ENCODE results near the gene CAMSAP3. TPM values are rescaled to one million over a fixed set of nuclear protein-coding genes. Genes with fewer than 3 reads are reported as not detected.

Gene CAMSAP3
- total RNA-seq, 1 donor from 2014 or later: not detected

- Histone ChIP-seq H3K9me3 (ENCODE audit: control insufficient read depth in 3 of 3, low read length in 3 of 3) (no peaks in the 10 kb centered on the region), H3K36me3 (ENCODE audit: control insufficient read depth in 3 of 3, insufficient read depth in 3 of 3, low read length in 3 of 3) (peaks cover 40 to 53% (median 44%) of the 10 kb centered on the region in 3 donors), H3K27ac (ENCODE audit: low read depth, low read length) (no peak overlapping the region), H3K4me3 (ENCODE audit: low read length in 3 of 3) (no peak overlapping the region), H3K9ac (ENCODE audit: low read depth in 1 of 3, low read length in 3 of 3) (no peak overlapping the region), H3K27me3 (ENCODE audit: control insufficient read depth in 3 of 3, insufficient read depth in 3 of 3, low read length in 3 of 3) (no peaks in the 10 kb centered on the region), H3K4me1 (ENCODE audit: control insufficient read depth in 3 of 3, insufficient read depth in 3 of 3, low read length in 3 of 3) (peaks cover 10 to 15% (median 11%) of the 10 kb centered on the region in 3 donors)
Observed at GRCh38 chr19:7620442-7621412, 25.1 kb downstream of the CAMSAP3 start.

- H3K9me3 ChIP-seq (ENCODE audit: control insufficient read depth in 3 of 3, low read length in 3 of 3): no peaks in the 10 kb centered on the region
- no peak overlapping the region for H3K27ac ChIP-seq (ENCODE audit: low read depth, low read length)
Observed at GRCh38 chr19:7622933-7623685, 27.4 kb downstream of the CAMSAP3 start.

GRCh38 chr19:7623725-7624603 lies 28.3 kb downstream of the CAMSAP3 start:
- H3K4me1 ChIP-seq (ENCODE audit: control insufficient read depth in 3 of 3, insufficient read depth in 3 of 3, low read length in 3 of 3): peaks cover 17 to 22% (median 19%) of the 10 kb centered on the region in 3 donors
- no peak overlapping the region for H3K27ac ChIP-seq (ENCODE audit: low read depth, low read length)
- no peaks in the 10 kb centered on the region for H3K27me3 ChIP-seq (ENCODE audit: control insufficient read depth in 3 of 3, insufficient read depth in 3 of 3, low read length in 3 of 3)
- no peaks in the 10 kb centered on the region for H3K9me3 ChIP-seq (ENCODE audit: control insufficient read depth in 3 of 3, low read length in 3 of 3)
- peaks cover 50 to 71% (median 53%) of the 10 kb centered on the region in 3 donors for H3K36me3 ChIP-seq (ENCODE audit: control insufficient read depth in 3 of 3, insufficient read depth in 3 of 3, low read length in 3 of 3)
- no peak overlapping the region for H3K4me3 ChIP-seq (ENCODE audit: low read length in 3 of 3)
- H3K9ac ChIP-seq (ENCODE audit: low read depth in 1 of 3, low read length in 3 of 3): no peak overlapping the region

More at GRCh38 chr19:7622933-7623685, 27.4 kb downstream of the CAMSAP3 start:
- Histone ChIP-seq H3K4me3 (ENCODE audit: low read length in 3 of 3) (no peak overlapping the region), H3K4me1 (ENCODE audit: control insufficient read depth in 3 of 3, insufficient read depth in 3 of 3, low read length in 3 of 3) (peaks cover 16 to 20% (median 19%) of the 10 kb centered on the region in 3 donors), H3K9ac (ENCODE audit: low read depth in 1 of 3, low read length in 3 of 3) (no peak overlapping the region), H3K36me3 (ENCODE audit: control insufficient read depth in 3 of 3, insufficient read depth in 3 of 3, low read length in 3 of 3) (peaks cover 50 to 71% (median 53%) of the 10 kb centered on the region in 3 donors), H3K27me3 (ENCODE audit: control insufficient read depth in 3 of 3, insufficient read depth in 3 of 3, low read length in 3 of 3) (no peaks in the 10 kb centered on the region)

GRCh38 chr19:7624810-7625209 lies 29.1 kb downstream of the CAMSAP3 start:
- no peaks in the 10 kb centered on the region for H3K9me3 ChIP-seq (ENCODE audit: control insufficient read depth in 3 of 3, low read length in 3 of 3)
- H3K36me3 ChIP-seq (ENCODE audit: control insufficient read depth in 3 of 3, insufficient read depth in 3 of 3, low read length in 3 of 3): peaks cover 47 to 68% (median 51%) of the 10 kb centered on the region in 3 donors
- H3K27me3 ChIP-seq (ENCODE audit: control insufficient read depth in 3 of 3, insufficient read depth in 3 of 3, low read length in 3 of 3): no peaks in the 10 kb centered on the region
- no peak overlapping the region for H3K27ac ChIP-seq (ENCODE audit: low read depth, low read length)
- H3K4me3 ChIP-seq (ENCODE audit: low read length in 3 of 3): no peak overlapping the region
- no peak overlapping the region for H3K9ac ChIP-seq (ENCODE audit: low read depth in 1 of 3, low read length in 3 of 3)
- peaks cover 15 to 24% (median 16%) of the 10 kb centered on the region in 3 donors for H3K4me1 ChIP-seq (ENCODE audit: control insufficient read depth in 3 of 3, insufficient read depth in 3 of 3, low read length in 3 of 3)

- H3K4me1 ChIP-seq (ENCODE audit: control insufficient read depth in 3 of 3, insufficient read depth in 3 of 3, low read length in 3 of 3): peaks cover 25 to 34% (median 26%) of the 10 kb centered on the region in 3 donors
- no peaks in the 10 kb centered on the region for H3K27me3 ChIP-seq (ENCODE audit: control insufficient read depth in 3 of 3, insufficient read depth in 3 of 3, low read length in 3 of 3)
- H3K9ac ChIP-seq (ENCODE audit: low read depth in 1 of 3, low read length in 3 of 3): no peak overlapping the region
- peaks cover 38 to 58% (median 43%) of the 10 kb centered on the region in 3 donors for H3K36me3 ChIP-seq (ENCODE audit: control insufficient read depth in 3 of 3, insufficient read depth in 3 of 3, low read length in 3 of 3)
- no peak overlapping the region for H3K4me3 ChIP-seq (ENCODE audit: low read length in 3 of 3)
- H3K9me3 ChIP-seq (ENCODE audit: control insufficient read depth in 3 of 3, low read length in 3 of 3): no peaks in the 10 kb centered on the region
- no peak overlapping the region for H3K27ac ChIP-seq (ENCODE audit: low read depth, low read length)
Observed at GRCh38 chr19:7625763-7626372, 30.2 kb downstream of the CAMSAP3 start.

- Histone ChIP-seq H3K9ac (ENCODE audit: low read depth in 1 of 3, low read length in 3 of 3) (no peak overlapping the region), H3K27ac (ENCODE audit: low read depth, low read length) (no peak overlapping the region), H3K4me3 (ENCODE audit: low read length in 3 of 3) (no peak overlapping the region), H3K4me1 (ENCODE audit: control insufficient read depth in 3 of 3, insufficient read depth in 3 of 3, low read length in 3 of 3) (peaks cover 26 to 37% (median 26%) of the 10 kb centered on the region in 3 donors), H3K27me3 (ENCODE audit: control insufficient read depth in 3 of 3, insufficient read depth in 3 of 3, low read length in 3 of 3) (no peaks in the 10 kb centered on the region), H3K9me3 (ENCODE audit: control insufficient read depth in 3 of 3, low read length in 3 of 3) (no peaks in the 10 kb centered on the region), H3K36me3 (ENCODE audit: control insufficient read depth in 3 of 3, insufficient read depth in 3 of 3, low read length in 3 of 3) (peaks cover 32 to 46% (median 33%) of the 10 kb centered on the region in 3 donors)
Observed at GRCh38 chr19:7627166-7627565, 31.5 kb downstream of the CAMSAP3 start.

GRCh38 chr19:7628589-7629311 lies 33.1 kb downstream of the CAMSAP3 start:
- Histone ChIP-seq H3K27ac (ENCODE audit: low read depth, low read length) (peak overlapping the region; percentile 90), H3K4me3 (ENCODE audit: low read length in 3 of 3) (peak overlapping the region; percentile 95 to 100 (median 99)), H3K9me3 (ENCODE audit: control insufficient read depth in 3 of 3, low read length in 3 of 3) (no peaks in the 10 kb centered on the region), H3K36me3 (ENCODE audit: control insufficient read depth in 3 of 3, insufficient read depth in 3 of 3, low read length in 3 of 3) (peaks cover 21 to 32% (median 21%) of the 10 kb centered on the region in 3 donors), H3K9ac (ENCODE audit: low read depth in 1 of 3, low read length in 3 of 3) (peak overlapping the region; percentile 96 to 99 (median 96)), H3K27me3 (ENCODE audit: control insufficient read depth in 3 of 3, insufficient read depth in 3 of 3, low read length in 3 of 3) (no peaks in the 10 kb centered on the region), H3K4me1 (ENCODE audit: control insufficient read depth in 3 of 3, insufficient read depth in 3 of 3, low read length in 3 of 3) (peaks cover 26 to 37% (median 26%) of the 10 kb centered on the region in 3 donors)

- H3K9me3 ChIP-seq (ENCODE audit: control insufficient read depth in 3 of 3, low read length in 3 of 3): no peaks in the 10 kb centered on the region
- peak within 1 kb of the TSS; percentile 90 for H3K27ac ChIP-seq (ENCODE audit: low read depth, low read length)
- H3K27me3 ChIP-seq (ENCODE audit: control insufficient read depth in 3 of 3, insufficient read depth in 3 of 3, low read length in 3 of 3): peaks cover 0 to under 1% (median 0%) of the 10 kb centered on the region in 3 donors
Observed at GRCh38 chr19:7629347-7630054, 33.8 kb downstream of the CAMSAP3 start, which contains the start of the genes PET100 and XAB2. Gene PET100 (plus strand): TSS chr19:7629793. CDS start chr19:7629834, 41 bp downstream. Gene XAB2 (minus strand): TSS chr19:7629545. CDS start chr19:7629527, 18 bp downstream.

More at GRCh38 chr19:7629347-7630054, 33.8 kb downstream of the CAMSAP3 start, which contains the start of the genes PET100 and XAB2:
- Histone ChIP-seq H3K36me3 (ENCODE audit: control insufficient read depth in 3 of 3, insufficient read depth in 3 of 3, low read length in 3 of 3) (peaks cover 18 to 27% (median 18%) of the 10 kb centered on the region in 3 donors), H3K4me1 (ENCODE audit: control insufficient read depth in 3 of 3, insufficient read depth in 3 of 3, low read length in 3 of 3) (peaks cover 26 to 37% (median 26%) of the 10 kb centered on the region in 3 donors), H3K9ac (ENCODE audit: low read depth in 1 of 3, low read length in 3 of 3) (peak within 1 kb of the TSS; percentile 96 to 99 (median 96)), H3K4me3 (ENCODE audit: low read length in 3 of 3) (peak within 1 kb of the TSS; percentile 95 to 100 (median 99))
